Suprapubic skin (tissue), 4 donors: ENCODE measurements around the gene CRKL. TPM values are rescaled to one million over a fixed set of nuclear protein-coding genes. Genes with fewer than 3 reads are reported as not detected.
A peak's percentile ranks its signal among the peaks of the same experiment; 100 is the strongest.

ENCODE experiments used
- DNase-seq, 2 donors: peaks; one replicate each; pipeline ENCODE4 v3.0.0-alpha.2; 2019; ENCODE audit warnings: low spot score in 2 of 2
- H3K27ac ChIP-seq: fragments of 200-600 bp; sonication (generic); one replicate; pipeline ENCODE4 v1.5.1; 2019
- H3K27me3 ChIP-seq: fragments of 200-600 bp; sonication (generic); one replicate; pipeline ENCODE4 v1.5.1; 2019
- H3K36me3 ChIP-seq: fragments of 200-600 bp; sonication (generic); one replicate; pipeline ENCODE4 v1.5.1; 2019
- H3K4me1 ChIP-seq: fragments of 200-600 bp; sonication (generic); one replicate; pipeline ENCODE4 v1.5.1; 2019
- H3K4me3 ChIP-seq: fragments of 200-600 bp; sonication (generic); one replicate; pipeline ENCODE4 v1.5.1; 2019; ENCODE audit warnings: mild to moderate bottlenecking
- H3K9me3 ChIP-seq: fragments of 200-600 bp; sonication (generic); one replicate; pipeline ENCODE4 v1.5.1; 2019
- CTCF ChIP-seq, 2 donors: fragments of 200-600 bp in 1 of 2; fragments of 450-650 bp in 1 of 2; sonication (generic) in 1 of 2; IDR thresholded peaks; one replicate each; pipeline ENCODE4 v1.5.1; 2016 to 2019; ENCODE audit warnings: antibody characterized with exemption in 2 of 2, mild to moderate bottlenecking in 1 of 2, moderate library complexity in 1 of 2
- EP300 ChIP-seq: sonication (generic); formaldehyde crosslinking; IDR thresholded peaks from one replicate; pipeline ENCODE4 v1.6.1; 2017; ENCODE audit warnings: antibody characterized with exemption
- POLR2A ChIP-seq, 2 donors: fragments of 450-650 bp; IDR thresholded peaks; one replicate each; pipeline ENCODE4 v1.6.1; 2017; ENCODE audit warnings: antibody characterized with exemption in 2 of 2, mild to moderate bottlenecking in 2 of 2, moderate library complexity in 2 of 2
- POLR2AphosphoS5 ChIP-seq, 3 donors: sonication (generic); formaldehyde crosslinking; IDR thresholded peaks; one replicate each; pipeline ENCODE4 v1.6.1; 2017; ENCODE audit warnings: antibody characterized with exemption in 3 of 3
- WGBS: methylation state at CpG from one replicate; pipeline ENCODE4 v1.1.5; 2018; 5-methylcytosine and 5-hydroxymethylcytosine counted together
- total RNA-seq, 4 donors: library from RNA; depleted of rRNA; stranded (reverse); fragments of >200 nt; gene quantifications; one replicate each; pipeline ENCODE4 v1.1.0, GENCODE V29; 2016

CRKL gene
- total RNA-seq, 4 donors from 2014 or later, result 52.7 to 75.3 (median 71.9) TPM

DNA sequence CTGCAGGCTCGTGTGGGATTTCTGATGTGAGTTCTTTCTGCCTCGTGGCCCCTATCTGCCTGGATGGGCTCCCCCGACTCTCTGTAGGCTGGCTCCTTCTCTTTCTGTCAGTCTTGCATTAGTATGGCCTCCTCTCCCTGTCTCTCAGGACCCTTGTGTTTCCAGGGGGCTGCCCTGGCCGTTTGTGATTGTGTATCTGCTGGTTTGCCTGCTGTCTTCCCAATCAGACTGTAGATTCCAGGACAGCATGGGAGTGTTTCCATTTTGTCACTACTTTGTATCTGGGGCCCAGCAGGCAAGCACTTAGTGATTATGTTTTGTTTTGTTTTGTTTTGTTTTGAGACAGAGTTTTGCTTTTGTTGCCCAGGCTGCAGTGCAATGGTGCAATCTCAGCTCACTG lies 32.8 kb upstream of the CRKL start:
- Histone ChIP-seq H3K27me3 (no peaks in the 10 kb centered on the region), H3K4me3 (no peak overlapping the region), H3K36me3 (peaks cover 76% of the 10 kb centered on the region), H3K9me3 (no peaks in the 10 kb centered on the region), H3K27ac (no peak overlapping the region), H3K4me1 (peaks cover 5% of the 10 kb centered on the region)
- WGBS, result 76% methylated on average over 4 of the region's 4 CpGs
- TF ChIP-seq EP300 (no peak), POLR2AphosphoS5 (IDR thresholded peaks at IDR 0.05) (no peak), POLR2A (IDR thresholded peaks at IDR 0.05) (no peak), CTCF (IDR thresholded peaks at IDR 0.05) (no peak)
- no peak for DNase-seq

GRCh38 chr22:20885017-20885556 lies 32.1 kb upstream of the CRKL start:
- Histone ChIP-seq H3K36me3 (peaks cover 83% of the 10 kb centered on the region), H3K27me3 (no peaks in the 10 kb centered on the region), H3K4me3 (no peak overlapping the region), H3K9me3 (no peaks in the 10 kb centered on the region), H3K4me1 (peaks cover 5% of the 10 kb centered on the region), H3K27ac (no peak overlapping the region)
- DNase-seq, result no peak
- WGBS, result 78% methylated on average over 8 of the region's 8 CpGs
- TF ChIP-seq POLR2A (IDR thresholded peaks at IDR 0.05) (no peak), EP300 (no peak), CTCF (IDR thresholded peaks at IDR 0.05) (no peak), POLR2AphosphoS5 (IDR thresholded peaks at IDR 0.05) (no peak)

- no peaks in the 10 kb centered on the region for H3K27me3 ChIP-seq
- 43% methylated on average over 10 of the region's 10 CpGs for WGBS
- peaks cover 80% of the 10 kb centered on the region for H3K36me3 ChIP-seq
- H3K27ac ChIP-seq, result no peak overlapping the region
- peaks cover 5% of the 10 kb centered on the region for H3K4me1 ChIP-seq
- TF ChIP-seq POLR2AphosphoS5 (IDR thresholded peaks at IDR 0.05), result no peak
- no peak for TF ChIP-seq EP300
- TF ChIP-seq CTCF (IDR thresholded peaks at IDR 0.05), result peak; percentile 37 to 78
- no peak overlapping the region for H3K4me3 ChIP-seq
- DNase-seq, result peak; percentile 78 to 87
- H3K9me3 ChIP-seq, result no peaks in the 10 kb centered on the region
These were observed 31.5 kb upstream of the CRKL start for GRCh38 chr22:20885557-20886323.

GRCh38 chr22:20887375-20887774 lies 29.8 kb upstream of the CRKL start:
- no peak for TF ChIP-seq EP300
- peaks cover 5% of the 10 kb centered on the region for H3K4me1 ChIP-seq
- H3K27ac ChIP-seq, result no peak overlapping the region
- H3K4me3 ChIP-seq, result no peak overlapping the region
- DNase-seq, result no peak
- no peaks in the 10 kb centered on the region for H3K9me3 ChIP-seq
- H3K27me3 ChIP-seq, result no peaks in the 10 kb centered on the region
- H3K36me3 ChIP-seq, result peaks cover 64% of the 10 kb centered on the region
- 77% methylated on average over 5 of the region's 5 CpGs for WGBS

GRCh38 chr22:20889025-20889704 lies 28.0 kb upstream of the CRKL start:
- H3K27ac ChIP-seq, result no peak overlapping the region
- no peaks in the 10 kb centered on the region for H3K9me3 ChIP-seq
- H3K36me3 ChIP-seq, result peaks cover 49% of the 10 kb centered on the region
- no peak for DNase-seq
- 89% methylated on average over 6 of the region's 6 CpGs for WGBS
- TF ChIP-seq EP300 (no peak), POLR2AphosphoS5 (IDR thresholded peaks at IDR 0.05) (no peak), CTCF (IDR thresholded peaks at IDR 0.05) (no peak), POLR2A (IDR thresholded peaks at IDR 0.05) (no peak)
- H3K4me3 ChIP-seq, result no peak overlapping the region
- no peaks in the 10 kb centered on the region for H3K27me3 ChIP-seq
- peaks cover 5% of the 10 kb centered on the region for H3K4me1 ChIP-seq
